Measurements from ENCODE around the gene GSS.

- no peak for TF ChIP-seq CTCF (conservative IDR thresholded peaks at IDR 0.05; ENCODE audit: low read depth, low read length)
- no peak for TF ChIP-seq EZH2phosphoT487 (IDR thresholded peaks at IDR 0.05; ENCODE audit: borderline replicate concordance, low read length)
- TF ChIP-seq EZH2 (IDR thresholded peaks at IDR 0.05; ENCODE audit: low read length, unreplicated experiment): no peak
Observed at GRCh38 chr20:34926581-34926980, 29.0 kb downstream of the GSS start.
